ENCODE measurements around the gene SDC3. TPM values are rescaled to one million over a fixed set of nuclear protein-coding genes. Genes with fewer than 3 reads are reported as not detected.

The SDC3 gene
- total RNA-seq, 1 donor from 2014 or later, result 29.6 TPM

DNA sequence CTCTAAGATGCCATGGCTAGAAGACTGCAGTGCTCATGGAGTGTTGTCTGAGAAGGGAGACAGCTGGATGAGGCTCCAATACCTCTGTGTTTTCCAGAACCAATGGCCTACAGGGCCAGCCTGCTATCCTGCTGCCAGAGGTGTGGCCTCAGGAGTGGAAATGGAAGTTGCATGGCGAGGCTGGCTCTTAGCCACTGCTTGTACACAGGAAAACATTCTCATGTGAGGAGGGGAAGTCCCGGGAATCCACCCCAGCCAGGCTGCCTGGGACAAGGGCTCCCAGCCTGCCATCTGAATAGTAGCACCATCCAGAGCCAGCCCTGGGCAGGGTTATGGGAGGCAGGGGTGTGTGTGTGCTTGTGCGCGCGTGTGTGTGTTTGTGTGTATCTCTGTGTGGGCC is 56.5 kb downstream of the SDC3 start:
- peak; percentile 37 for DNase-seq (ENCODE audit: low spot score)

DNA sequence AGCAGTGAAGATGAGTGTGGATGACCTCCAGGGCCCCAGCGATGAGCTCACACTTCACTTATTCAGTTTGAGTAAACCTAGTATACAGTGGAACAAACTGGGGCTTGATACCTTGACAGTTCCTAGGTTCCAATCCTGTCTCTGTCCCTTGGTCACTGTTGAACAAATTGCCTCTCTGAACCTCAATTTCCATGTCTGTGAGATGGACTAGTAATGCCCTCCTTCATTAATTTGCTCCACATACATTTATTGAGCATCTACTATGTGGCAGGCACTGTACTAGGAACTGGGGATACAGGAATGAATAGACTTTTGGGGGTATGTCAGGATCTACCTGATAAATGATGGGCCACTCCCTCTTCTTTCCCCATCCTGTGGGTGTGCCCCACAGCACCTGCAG is 57.3 kb downstream of the SDC3 start:
- DNase-seq (ENCODE audit: low spot score), result no peak

DNA sequence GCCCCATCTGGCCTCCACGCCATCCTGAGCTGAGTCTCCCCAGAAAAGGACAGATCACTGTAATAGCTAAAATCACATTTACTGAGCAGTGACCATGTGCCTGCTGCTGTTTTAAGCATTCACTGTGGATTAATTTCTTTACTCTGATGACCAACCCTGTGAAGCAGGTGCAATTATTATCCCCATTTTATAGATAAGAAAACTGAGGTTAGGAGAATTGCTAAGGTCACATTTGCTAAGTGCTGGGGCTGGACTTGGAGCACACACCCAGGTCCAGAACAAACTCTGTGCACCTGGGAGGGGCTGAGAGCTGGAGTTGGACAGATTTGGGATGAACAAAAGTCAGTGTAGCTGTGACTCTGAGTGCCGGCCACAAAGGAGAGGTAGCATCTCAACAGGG is 58.0 kb downstream of the SDC3 start:
- no peak for DNase-seq (ENCODE audit: low spot score)

DNA sequence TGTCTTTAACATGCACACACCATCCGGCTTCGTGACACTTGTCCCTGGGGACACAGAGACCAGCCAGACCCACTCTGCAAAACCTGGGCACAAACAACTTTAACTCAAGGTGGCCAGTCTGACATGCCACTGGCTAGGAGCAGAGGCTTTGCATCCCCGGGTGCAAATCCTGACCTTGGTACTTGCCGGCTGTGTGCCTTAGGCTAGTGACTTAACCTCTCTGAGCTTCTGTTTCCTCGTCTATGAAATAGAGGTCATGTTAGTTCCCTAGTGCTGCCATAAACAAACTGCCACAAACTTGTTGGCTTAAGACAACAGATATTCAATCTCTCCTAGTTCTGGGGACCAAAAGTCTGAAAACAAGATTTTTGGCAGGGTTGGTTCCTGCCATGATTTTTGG is 60.4 kb downstream of the SDC3 start:
- no peak for DNase-seq (ENCODE audit: low spot score)

DNA sequence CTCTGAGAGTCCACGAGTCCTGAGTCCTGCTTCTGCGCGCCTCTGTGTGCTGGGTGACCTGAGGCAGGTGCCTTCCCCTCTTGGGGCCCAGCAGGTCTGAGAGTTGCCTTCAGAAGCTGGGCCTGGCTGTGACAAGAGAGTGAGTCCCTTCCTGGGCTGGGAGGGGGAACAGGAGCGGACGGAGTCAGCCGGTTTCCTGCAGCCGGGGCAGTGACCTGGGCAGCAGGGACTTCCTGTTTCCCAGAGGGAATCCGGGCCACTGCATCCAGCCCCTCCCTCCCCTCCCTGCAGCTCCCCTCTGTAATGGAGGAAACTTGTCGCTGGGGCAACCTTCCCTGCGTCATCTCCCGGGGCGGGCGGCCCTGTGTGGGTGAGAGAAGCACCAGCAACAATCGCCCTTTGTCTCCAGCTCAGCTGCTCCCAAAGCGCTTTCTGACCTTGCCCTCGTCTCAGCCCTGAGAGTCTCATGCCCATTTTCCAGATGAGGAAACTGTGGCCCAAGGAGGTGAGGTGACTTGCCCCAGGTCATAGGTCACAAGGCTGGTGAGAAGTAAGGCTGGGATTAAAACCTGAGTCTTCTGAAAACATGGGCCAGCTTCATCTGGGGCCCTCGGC is 61.1 kb downstream of the SDC3 start:
- peak; percentile 37 for DNase-seq (ENCODE audit: low spot score)

DNA sequence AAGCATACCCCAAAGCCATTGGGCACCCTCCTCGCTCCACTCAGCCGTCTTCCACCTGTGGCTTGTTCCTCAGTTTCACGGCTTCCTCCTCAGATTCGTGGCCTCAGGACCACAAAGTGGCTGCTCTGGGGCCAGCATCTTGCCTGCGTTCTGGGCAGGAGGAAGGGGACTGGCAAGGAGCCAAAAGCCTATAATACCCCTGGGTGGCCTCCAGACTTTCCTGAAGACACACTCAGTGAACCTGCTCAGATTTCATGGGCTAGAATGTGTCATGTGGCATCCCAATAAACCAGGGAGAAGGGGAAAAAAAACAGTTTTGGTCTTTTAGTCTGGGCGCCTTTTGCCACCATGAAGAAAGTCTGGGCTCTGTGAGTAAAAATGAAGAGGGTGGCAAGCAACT is 62.0 kb downstream of the SDC3 start:
- no peak for DNase-seq (ENCODE audit: low spot score)

DNA sequence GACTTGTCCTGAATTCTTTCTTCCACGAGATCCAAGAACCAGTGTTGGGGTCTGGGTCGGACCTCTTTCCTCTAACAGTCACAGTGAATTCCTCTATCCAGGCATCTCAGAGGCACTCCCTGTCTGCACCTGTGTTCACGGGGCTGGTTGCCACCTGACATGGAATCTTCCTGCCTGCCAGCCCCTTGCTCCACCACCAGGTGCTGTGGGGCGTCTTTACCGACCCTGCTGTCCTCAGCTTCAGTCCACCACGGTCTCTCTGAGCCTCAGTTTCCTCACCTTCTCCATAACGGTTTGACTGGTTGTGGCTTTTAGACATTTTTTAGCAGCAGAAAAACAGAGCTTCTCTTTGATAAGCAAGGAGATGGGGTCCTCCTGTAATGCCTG is 62.7 kb downstream of the SDC3 start:
- DNase-seq (ENCODE audit: low spot score), result no peak

DNA sequence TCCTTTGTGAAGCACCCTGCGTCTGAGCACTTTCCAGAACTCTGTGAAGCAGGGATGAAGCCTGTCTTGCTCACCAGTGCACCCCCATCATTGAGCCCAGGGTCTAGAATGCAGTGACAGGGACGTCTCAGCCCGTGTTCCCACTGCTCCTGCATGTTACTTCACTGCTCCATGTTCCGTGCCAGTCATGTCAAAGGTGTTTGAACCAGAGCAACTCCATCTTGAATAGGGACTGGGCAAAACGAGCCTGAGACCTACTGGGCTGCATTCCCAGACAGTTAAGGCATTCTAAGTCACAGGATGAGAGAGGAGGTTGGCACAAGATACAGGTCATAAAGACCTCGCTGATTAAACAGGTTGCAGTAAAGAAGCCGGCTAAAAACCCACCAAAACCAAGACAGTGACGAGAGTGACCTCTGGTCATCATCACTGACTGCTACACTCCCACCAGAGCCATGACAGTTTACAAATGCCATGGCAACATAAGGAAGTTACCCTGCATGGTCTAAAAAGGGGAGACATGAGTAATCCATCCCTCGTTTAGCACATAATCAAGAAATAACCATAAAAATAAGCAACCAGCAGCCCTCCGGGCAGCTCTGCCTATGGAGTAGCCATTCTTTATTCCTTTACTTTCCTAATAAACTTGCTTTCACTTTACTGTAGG is 63.2 kb downstream of the SDC3 start:
- no peak for DNase-seq (ENCODE audit: low spot score)

DNA sequence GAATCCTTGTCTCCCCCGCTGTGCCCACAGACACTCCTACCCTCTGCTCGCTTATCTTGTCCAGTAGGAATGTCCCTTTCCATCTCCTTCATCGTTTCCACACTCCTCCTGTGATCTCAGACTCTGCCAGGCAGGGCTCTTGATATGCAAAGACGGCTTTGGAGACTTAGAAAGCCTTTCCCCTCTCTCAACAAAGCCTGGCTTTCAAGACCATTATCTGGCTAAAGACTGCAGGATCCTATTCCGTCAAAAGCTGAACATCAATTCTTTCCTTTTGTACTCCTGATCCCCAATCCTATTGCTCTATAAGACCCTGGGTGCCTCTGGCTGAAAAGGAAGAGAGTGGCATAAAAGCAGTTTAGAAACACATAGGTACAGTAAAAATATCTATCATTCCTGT is 63.9 kb downstream of the SDC3 start:
- no peak for DNase-seq (ENCODE audit: low spot score)

DNA sequence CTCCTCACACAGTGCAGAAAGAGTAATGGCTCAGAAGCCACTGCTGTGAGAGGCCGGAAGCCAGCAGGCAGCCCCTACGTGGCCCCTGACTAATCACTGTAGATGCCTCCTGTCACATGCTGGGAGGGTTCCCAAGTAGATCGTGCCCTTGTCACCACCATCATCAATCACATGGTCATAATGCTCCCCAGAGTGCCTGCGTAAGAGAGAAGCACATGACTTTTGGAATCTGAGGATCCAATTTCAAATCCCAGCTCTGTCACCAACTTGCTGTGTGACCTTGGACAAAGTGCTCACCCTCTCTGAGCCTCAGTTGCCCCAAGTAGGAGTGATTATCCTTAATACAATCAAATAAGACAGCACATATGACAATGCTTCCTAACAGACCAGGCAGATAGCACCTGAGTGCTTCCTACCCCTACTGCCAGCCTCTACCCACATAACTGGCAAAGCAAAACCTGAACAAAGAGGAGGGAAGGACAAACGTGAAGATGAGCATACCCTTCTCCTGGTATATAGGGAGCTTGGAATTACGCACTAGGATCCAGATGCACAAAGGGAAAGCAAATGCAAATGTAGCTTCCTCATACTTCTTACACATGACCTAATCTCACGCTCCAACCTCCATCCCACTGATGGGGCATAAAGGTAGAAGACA is 65.7 kb downstream of the SDC3 start:
- DNase-seq (ENCODE audit: low spot score), result no peak

DNA sequence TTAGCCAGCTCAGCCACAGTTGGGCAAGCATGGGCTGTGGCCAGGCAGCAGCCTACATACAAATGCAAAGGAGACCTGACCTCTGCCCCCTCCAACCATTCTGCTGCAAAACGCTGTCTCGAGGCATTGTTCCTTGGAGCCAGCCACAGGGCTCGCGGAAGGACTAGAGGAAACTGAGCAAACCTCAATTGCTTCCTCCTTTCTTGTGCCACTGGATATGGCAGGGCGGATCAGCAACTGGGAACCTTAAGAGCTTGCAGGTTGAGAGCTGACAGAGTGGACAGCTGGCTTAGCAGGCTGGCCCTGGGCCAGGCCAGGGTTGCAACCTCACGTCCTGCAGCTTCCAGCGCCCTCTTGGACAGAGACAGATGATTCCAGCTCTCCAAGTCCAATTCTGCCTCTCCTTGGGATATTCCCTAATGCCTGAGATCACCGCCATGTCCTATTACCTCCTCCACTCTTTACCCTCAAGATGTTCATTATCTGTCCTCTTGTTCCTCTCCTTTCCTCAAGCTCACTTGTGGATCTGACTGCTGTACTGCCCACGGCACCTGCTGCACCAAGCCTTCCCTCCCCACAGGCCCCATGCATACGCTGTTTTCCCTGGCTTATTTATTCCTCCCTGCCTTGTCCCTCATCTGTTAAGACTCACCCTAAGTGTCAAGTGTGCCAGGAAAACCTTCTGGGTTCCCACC is 67.5 kb downstream of the SDC3 start:
- DNase-seq (ENCODE audit: low spot score), result no peak

DNA sequence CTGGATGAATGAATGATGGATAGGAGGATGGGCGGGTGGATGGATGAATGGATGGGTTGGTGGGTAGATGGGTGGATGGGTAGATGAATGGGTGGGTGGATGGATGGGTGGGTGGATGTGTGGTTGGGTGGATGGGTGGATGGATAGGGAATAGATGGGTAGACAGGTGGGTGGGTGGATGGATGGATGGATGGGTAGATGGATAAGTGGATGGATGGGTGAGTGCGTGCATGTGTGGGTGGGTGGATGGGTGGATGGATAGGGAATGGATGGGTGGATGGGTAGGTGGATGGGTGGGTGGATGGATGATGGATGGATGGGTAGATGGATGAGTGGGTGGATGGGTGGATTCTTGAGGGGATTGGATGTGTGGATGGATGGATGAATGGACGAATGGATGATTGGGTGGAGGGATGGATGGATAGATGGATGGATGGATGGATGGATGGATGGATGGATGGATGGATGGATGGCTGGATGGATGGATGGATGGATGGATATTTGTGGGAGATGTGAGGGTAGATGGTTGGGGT is 68.7 kb downstream of the SDC3 start:
- DNase-seq (ENCODE audit: low spot score), result no peak

DNA sequence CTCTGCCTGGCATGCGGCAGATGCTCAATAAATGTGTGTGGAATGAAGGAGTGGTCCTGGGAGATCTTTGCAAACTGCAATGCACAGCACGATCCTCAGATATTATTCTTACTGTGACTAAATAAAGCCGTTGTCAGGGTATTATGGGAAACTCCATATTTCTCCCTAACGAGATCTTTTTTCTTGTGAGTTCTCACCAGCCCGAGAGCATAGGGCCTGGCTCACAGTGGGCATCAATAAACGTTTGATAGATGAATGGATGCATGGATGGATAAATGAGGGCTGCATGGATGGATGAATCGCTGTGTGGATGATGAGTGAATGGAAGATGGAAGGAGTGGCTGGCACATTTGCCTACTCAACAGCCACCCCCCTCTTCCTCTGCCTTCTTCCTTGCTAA is 69.6 kb downstream of the SDC3 start:
- DNase-seq (ENCODE audit: low spot score), result no peak

DNA sequence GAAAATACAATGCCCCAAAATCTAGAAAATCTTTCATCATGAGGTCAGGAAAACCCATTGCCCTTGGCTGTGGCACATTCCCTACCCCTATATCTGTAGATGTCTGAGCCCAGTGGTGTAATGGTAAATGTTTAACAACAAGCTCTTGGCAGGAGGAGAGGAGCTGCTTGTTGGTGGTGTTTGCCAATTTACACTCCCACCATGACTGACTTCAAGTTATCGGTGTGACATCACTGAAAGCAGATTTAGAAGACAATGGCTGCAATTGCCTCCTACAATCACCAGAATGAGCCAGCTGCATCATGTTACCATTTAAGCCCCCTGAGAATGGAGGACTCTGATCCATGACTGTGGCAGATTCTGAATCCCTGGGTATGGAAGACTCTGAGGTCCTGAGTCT is 70.9 kb downstream of the SDC3 start:
- no peak for DNase-seq (ENCODE audit: low spot score)

DNA sequence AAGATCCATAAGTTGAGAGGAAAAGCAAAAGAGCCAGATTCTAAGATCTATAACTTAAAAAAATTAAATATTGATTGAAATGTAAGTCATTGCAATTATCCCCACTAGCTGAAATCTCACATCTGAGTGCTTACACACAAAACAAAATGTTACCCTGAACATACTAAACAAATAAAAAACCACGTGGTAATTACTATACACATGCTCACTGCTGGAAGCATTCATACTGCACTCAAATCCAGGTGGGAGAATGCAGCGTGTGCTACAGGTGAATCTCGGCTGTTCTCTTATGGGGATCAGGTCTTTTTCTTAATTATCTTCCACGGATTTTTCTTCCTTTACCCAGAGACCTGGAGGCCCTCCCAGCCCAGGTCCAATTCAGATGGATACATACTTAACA is 74.3 kb downstream of the SDC3 start:
- DNase-seq (ENCODE audit: low spot score), result no peak

DNA sequence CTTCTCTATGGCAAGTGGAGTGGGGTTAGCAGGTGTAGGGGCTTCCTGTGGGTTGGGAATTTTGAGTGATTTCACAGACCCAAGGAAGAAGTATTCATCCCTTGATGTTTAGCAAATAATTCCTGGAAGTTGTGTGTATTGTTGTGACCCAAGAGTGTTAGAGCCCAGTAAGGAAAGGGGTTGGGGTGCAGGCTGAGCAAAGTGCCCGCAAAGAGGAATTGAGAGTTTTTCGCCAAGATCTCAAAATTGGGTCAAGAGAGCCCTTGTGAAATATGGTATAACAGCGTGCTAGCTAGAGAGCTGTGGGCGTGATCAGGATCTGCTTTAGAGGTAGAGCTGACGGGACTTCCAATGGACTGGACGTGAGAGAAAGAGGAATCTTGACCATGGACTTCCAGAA is 78.0 kb downstream of the SDC3 start:
- DNase-seq (ENCODE audit: low spot score), result no peak

DNA sequence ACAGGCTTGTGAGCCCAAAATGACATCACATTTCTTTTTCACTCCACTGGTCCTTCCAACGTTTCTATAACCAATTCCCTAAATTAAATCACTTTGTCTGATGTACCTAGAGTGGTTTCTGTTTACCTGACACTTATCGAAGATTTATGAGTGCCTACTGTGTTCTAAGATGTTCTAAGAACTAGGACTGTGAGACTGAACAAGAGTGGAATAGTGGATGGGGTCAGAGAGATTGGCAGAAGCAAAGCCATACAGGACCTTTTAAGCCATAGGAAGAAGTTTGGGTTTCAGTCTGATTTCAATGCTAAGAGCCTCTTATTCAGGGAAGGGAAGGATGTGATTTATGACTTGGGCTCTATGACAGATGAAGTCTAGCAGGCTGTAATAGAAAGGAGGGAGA is 78.7 kb downstream of the SDC3 start:
- no peak for DNase-seq (ENCODE audit: low spot score)

DNA sequence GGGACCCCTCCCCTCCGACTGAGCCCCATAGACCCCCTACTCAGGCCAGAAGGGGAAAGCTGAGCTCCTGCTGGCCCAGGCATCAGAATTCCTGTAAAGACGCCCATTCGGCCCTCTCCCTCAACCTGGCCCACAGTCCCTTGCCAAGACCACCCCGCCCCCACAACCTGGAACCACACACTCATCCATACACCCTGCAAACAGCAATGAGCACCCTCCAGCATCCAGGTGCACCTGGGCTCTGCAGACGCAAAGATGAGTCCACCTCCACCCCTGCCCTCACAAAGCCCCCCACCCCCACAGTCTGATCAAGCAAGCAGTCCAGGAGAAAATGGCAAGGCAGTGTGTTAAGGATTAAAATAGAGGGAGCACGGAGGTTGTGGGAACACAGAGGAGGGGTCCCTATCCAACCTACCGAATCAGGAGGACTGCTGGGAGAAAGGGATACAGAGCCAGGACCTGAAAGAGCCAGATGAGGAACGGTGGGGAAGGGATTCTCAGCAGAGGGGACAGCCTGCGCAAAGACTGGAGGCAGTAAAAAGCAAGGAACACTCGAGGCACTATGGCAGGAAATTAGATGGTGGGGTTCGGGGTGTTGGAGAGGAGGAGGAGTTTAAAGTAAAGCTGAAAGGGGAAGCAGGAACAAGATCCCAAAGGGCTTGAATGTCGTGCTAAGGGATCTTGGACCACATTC is 83.7 kb downstream of the SDC3 start:
- no peak for DNase-seq (ENCODE audit: low spot score)

DNA sequence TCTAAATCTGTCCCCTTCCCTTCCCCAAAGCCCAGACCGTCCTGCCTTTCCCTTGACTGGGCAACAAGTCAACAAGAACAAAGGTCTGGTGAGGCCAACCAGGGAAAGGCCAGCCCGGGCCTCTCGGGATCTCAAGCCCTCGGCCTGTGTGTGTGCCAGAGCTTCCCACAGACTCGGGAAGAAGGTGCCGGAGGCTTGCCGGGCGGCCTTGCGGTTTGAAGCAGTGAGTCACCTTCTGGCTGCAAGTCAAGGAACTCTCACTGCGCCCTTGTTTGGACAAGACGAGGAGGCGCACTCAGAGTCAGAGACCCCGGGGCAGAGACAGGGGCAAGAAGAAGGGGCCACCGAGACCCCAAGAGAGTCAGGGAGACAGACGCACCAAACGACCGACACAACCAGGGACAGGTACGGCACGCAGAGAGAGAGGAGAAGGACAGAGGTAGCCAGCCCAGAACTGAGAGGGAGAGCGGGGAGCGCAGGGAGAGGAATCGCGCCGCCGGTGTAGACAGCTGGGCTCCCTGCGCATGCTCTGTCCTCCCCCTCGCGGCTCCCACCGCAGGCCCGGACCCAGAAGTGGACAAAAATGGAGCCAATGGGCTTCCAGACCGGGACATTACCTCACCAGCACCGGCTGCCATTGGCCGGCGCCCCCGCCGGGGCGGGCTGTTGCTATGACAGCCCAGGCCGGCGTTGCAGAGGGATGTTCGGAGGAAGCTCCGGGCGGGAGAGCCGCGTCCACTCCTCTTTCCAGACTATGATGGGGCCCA is 84.4 kb downstream of the SDC3 start:
- DNase-seq (ENCODE audit: low spot score), result peak; percentile 99

DNA sequence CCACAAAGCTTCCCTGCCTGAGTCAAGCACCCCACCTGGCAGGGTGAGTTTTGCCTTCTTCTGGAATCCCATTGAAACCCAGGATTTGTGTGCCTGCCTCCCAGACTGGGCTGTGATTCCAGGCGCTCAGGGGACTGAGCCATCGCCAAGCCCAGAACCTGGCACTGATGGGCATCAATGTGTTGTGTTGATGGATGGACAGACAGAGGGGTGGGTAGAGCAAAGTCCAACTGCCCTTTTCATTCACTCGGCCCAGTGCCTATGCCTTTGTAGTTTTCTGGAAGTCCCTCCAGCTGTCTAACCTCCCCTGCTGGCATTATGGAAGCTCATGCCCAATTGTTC is 85.0 kb downstream of the SDC3 start:
- DNase-seq (ENCODE audit: low spot score), result no peak

DNA sequence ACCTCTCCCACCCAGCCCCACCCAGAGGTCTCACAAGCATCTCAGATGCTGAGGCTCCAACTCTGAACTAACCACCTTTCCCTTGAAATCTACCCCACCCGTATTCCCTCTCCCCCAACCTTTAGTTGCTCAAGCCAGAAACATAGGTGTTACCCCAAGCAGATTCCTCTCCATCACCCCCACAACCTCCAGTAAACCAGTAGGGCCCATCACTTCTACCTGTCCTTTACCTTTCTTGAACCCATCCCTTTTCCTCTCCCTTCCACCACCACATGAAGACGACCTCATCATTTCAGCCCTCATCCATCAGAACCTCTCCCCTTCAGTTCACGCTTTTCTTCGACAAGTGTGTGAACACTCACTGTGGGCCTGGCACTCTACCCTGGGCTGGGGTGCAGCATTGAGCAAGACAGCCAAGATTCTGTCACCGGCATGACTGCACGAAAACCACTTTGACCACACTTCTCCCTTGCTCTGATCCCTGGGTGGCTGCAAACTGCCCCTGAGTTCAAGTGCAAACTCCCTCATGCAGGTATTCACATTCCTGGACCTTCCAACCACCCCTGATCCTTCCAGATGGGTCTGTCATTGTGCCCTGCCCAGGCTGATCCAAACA is 85.5 kb downstream of the SDC3 start:
- no peak for DNase-seq (ENCODE audit: low spot score)
